ENCODE data around the gene ASB18.

DNA sequence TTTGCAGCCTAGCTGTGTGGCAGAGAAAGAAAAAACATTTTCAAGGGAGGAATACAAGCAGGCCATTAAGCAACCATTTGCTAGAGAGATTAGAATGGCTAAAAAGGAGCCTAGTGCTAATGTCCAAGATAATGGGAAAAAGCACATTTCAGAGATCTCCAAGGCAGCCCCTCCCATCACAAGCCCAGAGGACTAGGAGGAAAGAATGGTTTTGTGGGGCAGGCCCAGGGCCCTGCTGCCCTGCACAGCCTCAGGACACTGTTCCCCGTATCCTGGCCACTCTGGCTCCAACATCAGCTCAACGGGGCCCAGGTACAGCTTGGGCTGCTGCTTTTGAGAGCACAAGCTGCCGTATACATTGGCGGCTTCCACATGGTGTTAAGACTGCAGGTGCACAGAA lies 79.5 kb downstream of the ASB18 start:
- TF ChIP-seq, protein P1, sequence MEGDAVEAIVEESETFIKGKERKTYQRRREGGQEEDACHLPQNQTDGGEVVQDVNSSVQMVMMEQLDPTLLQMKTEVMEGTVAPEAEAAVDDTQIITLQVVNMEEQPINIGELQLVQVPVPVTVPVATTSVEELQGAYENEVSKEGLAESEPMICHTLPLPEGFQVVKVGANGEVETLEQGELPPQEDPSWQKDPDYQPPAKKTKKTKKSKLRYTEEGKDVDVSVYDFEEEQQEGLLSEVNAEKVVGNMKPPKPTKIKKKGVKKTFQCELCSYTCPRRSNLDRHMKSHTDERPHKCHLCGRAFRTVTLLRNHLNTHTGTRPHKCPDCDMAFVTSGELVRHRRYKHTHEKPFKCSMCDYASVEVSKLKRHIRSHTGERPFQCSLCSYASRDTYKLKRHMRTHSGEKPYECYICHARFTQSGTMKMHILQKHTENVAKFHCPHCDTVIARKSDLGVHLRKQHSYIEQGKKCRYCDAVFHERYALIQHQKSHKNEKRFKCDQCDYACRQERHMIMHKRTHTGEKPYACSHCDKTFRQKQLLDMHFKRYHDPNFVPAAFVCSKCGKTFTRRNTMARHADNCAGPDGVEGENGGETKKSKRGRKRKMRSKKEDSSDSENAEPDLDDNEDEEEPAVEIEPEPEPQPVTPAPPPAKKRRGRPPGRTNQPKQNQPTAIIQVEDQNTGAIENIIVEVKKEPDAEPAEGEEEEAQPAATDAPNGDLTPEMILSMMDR (IDR thresholded peaks at IDR 0.05): no peak
- no peak for TF ChIP-seq POLR2AphosphoS5 (IDR thresholded peaks at IDR 0.05)

Measured in stomach (tissue), 4 donors.